NB4 (cell line): Measurements from ENCODE around the gene UAP1.

Experiments
- DNase-seq: peaks from one replicate; pipeline ENCODE4 v3.0.0; 2010; ENCODE audit warnings: low read depth
- H3K4me3 ChIP-seq: one replicate; pipeline ENCODE4 v1.5.1; 2011; ENCODE audit warnings: mild to moderate bottlenecking, low read depth, low read length, moderate library complexity
- CTCF ChIP-seq: IDR thresholded peaks from one replicate; pipeline ENCODE4 v1.5.1; 2012; ENCODE audit warnings: low read depth, low read length
- MAX ChIP-seq: IDR thresholded peaks from 2 replicates; pipeline ENCODE4 v1.6.1; 2011; ENCODE audit warnings: low read depth, low read length
- MYC ChIP-seq: IDR thresholded peaks from 2 replicates; pipeline ENCODE4 v1.6.1; 2011; ENCODE audit warnings: low read depth, low read length
- POLR2A ChIP-seq: IDR thresholded peaks from 2 replicates; pipeline ENCODE4 v1.6.1; 2011; ENCODE audit warnings: mild to moderate bottlenecking; ENCODE audit not compliant: insufficient read length; ENCODE audit errors: extremely low read depth

UAP1 gene

DNA sequence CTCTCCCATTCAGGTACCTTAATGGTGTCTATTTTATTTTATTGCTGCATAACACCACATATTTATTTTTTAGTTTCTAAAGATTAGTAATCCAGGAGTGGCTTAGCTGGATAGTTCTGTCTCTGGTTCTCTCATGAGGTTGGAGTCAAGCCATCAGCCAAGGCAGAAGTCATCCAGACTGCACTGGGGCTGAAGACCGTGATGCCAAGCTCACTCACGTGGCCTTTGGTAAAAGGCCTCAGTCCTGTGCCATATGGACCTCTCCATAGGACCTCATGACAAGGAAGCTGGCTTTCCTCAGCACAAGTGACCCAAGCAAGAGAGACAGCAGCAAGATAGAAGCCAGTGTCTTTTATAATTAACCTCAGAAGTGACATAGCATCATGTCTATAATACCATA, 47.8 kb downstream of the UAP1 start:
- DNase-seq, result no peak
- TF ChIP-seq CTCF, result no peak
- no peak for TF ChIP-seq POLR2A
- TF ChIP-seq MYC, result no peak
- TF ChIP-seq MAX, result no peak
- no peak overlapping the region for H3K4me3 ChIP-seq

GRCh38 chr1:162612606-162613400, 51.3 kb downstream of the UAP1 start:
- TF ChIP-seq MAX, result no peak
- no peak for TF ChIP-seq MYC
- TF ChIP-seq POLR2A, result no peak
- no peak for TF ChIP-seq CTCF
- no peak overlapping the region for H3K4me3 ChIP-seq
- peak; percentile 1 for DNase-seq

DNA sequence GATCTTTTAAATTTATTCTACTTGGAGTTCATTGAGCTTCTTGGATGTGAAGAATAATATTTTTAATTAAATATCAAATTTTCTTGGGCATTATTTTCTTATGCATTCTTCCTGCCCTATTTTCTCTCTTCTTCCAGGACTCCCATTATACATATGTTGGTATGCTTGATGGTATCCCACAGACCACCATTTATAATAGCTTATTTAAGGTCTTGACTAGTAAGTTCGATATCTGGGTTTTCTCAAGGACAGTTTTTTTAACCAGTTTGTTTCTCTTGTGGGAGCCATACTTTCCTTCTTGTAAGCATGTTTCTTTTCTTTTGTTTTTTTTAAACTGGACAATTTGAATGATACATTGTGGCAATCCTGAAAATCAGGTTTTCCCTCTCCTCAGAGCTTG, 55.3 kb downstream of the UAP1 start:
- TF ChIP-seq POLR2A, result no peak
- TF ChIP-seq MAX, result no peak
- no peak for TF ChIP-seq CTCF
- TF ChIP-seq MYC, result no peak
- H3K4me3 ChIP-seq, result no peak overlapping the region
- no peak for DNase-seq

- DNase-seq, result no peak
- no peak for TF ChIP-seq MYC
- TF ChIP-seq POLR2A, result no peak
- no peak overlapping the region for H3K4me3 ChIP-seq
These were observed 56.0 kb downstream of the UAP1 start for GRCh38 chr1:162617513-162617912.

DNA sequence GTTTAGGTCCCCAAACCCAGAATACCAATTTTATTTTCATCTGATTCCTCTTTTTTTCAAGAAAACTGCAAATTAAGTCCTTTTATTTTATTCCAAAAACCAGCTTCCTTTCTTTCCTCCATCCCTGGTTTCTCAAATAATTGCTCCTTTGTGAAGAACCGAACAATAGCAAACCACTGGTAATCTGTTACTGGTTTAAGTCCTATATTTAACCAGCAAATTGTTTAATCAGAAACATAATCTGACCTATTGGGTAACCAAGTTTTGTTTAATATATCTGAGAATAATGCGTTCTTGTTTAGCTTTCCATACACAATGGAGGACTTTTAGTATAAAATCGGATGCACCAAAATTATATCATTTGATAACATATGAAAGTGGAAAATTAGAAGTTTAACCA, 57.6 kb downstream of the UAP1 start:
- TF ChIP-seq MYC (no peak), POLR2A (no peak), MAX (no peak), CTCF (no peak)
- no peak overlapping the region for H3K4me3 ChIP-seq
- DNase-seq, result no peak

DNA sequence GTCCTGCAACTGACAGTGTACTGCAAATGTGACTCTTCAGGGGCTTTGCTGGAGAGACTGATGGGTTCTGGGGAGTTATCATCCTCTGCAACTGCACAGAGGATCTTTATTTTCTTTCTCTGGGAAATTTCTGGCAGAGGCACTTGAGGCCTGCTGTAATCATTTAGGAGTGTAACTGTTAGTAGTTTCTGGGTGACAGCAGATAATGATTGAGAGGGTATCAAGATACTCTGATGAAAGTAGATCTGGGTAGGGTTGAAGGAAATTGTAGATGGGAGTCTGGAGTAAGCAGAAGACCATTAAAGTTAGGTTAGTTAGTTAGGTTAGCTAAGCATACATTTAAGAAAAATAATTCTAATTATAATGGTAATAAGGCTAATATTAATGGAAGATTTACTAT, 59.7 kb downstream of the UAP1 start:
- no peak overlapping the region for H3K4me3 ChIP-seq
- TF ChIP-seq CTCF, result no peak
- no peak for TF ChIP-seq MAX
- no peak for TF ChIP-seq MYC
- no peak for TF ChIP-seq POLR2A
- DNase-seq, result no peak
